HG03108 (cell line): Measurements from ENCODE around the gene CSRP2.

Experiments
- ATAC-seq: cut with Tn5 transposase; IDR thresholded peaks from one replicate; pipeline ENCODE4 v1.9.1; 2021; ENCODE audit warnings: moderate library complexity; ENCODE audit not compliant: unreplicated experiment

CSRP2 gene

DNA sequence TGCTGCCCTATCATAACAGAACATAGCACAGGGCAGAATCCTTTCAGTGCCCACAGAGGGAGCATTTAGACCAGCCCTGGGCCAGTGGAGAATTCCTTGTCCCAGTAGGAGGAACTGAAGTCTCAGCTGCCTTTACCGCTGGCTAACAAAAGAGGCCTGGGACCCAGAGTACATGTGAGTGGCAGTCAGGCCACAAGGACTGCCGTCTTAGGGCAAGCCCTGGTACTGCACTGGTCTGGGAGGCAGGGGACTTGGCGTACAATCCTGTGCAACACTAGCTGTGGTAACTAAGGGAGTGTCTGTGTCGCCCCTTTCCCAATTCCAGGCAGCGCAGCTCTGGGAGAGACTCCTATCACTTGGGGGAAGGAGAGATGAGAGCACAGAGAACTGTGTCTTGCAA lies 17.0 kb upstream of the CSRP2 start:
- ATAC-seq = no peak

DNA sequence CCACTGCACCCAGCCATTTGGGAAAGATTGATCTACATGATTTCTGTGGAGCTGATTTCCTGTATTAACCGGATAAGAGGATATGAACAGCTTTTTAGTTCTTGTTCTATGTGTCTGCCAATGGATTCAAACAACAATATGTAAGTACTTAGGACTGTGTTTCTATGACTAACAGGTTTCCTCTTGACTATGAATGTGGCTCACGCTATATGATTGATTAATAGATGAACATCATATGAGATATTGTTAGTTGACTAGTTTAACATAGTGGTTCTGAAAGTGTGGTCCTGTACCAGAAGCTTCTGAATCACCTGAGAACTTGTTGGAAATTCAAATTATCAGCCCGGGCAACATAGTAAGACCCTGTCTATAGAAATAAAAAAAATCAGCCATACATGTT lies 12.8 kb upstream of the CSRP2 start:
- no peak for ATAC-seq

- ATAC-seq = no peak
Observed at GRCh38 chr12:76890151-76891143, 11.6 kb upstream of the CSRP2 start.

DNA sequence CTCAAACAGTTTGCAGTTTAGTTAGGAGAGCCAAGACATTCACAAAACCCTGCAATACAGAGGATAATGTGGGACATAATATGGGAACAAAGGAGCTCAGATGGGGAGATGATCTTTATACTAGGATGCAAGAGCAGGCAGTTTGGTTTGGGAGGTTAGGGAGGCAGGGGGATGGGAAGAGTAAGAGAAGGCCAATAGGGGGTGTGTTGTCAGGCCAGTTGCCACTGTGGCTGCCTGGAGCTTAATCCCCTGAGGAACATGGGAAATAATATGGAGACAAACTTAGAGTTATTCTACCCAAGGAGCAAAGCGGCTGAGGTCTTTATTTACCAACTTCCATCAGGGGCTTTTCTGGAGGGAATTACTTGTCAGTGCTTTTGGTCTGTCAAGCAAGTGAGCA lies 10.0 kb upstream of the CSRP2 start:
- no peak for ATAC-seq

DNA sequence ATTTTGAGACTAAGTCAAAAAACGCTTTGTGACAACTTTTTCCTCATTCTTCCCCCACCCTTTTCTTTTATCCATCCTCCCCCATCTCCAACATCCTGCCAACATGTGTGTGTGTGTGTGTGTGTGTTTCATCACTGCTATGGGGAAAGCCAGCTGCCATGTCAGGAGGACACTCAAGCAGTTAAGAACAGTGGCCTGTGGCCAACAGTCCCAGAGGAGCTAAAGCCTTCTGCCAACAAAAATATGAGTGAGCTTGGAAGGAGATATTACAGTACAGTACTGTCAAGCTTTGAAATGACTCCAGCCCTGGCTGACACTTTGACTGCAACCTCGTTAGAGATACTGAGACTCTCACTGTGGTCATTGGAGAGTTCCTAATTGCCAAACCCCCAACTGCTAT lies 5.0 kb upstream of the CSRP2 start:
- ATAC-seq = no peak

DNA sequence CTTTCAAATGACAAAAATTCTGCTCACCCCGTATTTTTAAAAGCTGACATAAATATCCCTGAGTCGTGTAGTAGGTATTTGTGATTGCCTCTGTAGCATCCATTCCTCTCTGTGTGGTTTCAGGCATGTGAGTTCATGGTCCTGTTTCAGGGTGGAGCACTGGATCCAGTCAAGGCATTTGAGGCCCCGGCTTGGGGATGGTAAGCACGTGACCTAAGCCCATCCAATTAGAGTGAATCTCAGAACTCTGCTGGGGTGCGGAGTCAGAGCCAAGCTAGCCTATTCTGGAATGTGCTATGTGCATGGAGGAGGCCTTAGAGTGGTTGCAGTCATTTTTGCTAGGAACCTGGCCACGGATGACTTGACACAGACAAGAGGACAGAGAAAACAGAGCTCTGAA lies 4.3 kb upstream of the CSRP2 start:
- ATAC-seq = no peak

DNA sequence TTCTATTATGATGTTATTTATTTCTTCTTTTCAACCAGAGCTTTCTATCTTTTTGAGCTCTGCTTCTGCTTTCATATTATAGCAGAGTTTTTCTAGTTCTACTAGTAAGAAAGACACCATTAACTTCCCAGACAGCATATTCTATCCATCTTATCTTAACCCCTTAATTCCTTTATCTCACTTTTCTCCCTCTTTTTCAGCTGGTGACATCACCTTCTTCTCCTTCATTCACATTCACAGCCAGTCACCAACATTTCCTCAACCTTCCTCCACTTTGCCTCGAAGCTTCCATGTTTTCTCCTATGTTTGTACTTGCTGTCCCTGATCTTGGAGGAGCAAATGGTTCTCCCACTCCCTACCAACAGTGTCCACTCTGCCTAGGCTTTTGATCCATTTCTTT lies 3.5 kb upstream of the CSRP2 start:
- no peak for ATAC-seq

DNA sequence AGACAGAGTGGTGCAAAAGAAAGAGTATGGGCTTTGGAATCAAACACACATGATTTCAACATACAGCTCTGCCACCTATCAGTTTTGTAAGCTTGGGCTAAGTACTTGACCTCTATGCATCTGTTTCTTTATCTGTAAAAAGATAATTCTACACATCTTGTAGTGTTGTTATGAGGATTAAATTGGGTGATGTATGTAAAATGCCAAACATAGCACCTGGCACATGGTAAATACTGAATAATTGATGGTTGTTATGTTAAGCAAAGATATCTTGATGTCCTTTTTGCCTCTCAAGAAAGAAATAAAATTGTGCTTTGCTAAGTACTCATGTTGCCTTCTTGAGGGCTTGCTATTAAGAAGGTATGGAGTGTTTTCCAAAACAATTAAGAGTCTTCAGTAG lies 2.3 kb upstream of the CSRP2 start:
- ATAC-seq = no peak

DNA sequence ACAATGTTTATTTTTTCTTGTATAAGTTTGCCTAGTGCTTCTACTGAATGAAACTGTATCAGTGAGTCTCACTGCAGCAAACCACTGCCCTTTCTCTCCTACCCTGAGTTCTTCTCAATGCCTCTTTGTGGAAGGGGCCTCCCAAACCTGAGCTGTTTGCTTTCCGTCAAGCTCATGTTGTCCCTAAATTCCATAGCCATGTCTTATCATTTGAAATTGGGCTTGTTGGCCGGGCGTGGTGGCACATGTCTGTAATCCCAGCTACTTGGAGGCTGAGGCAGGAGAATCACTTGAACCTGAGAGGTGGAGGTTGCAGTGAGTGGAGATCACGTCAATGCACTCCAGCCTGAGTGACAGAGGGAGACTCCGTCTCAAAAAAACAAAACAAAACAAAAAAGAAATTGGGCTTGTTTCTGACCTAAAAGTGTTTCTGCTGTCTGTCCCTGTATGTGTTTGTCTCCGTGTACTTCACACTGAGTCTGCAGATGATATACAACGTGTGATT lies 1.8 kb upstream of the CSRP2 start:
- ATAC-seq = no peak

DNA sequence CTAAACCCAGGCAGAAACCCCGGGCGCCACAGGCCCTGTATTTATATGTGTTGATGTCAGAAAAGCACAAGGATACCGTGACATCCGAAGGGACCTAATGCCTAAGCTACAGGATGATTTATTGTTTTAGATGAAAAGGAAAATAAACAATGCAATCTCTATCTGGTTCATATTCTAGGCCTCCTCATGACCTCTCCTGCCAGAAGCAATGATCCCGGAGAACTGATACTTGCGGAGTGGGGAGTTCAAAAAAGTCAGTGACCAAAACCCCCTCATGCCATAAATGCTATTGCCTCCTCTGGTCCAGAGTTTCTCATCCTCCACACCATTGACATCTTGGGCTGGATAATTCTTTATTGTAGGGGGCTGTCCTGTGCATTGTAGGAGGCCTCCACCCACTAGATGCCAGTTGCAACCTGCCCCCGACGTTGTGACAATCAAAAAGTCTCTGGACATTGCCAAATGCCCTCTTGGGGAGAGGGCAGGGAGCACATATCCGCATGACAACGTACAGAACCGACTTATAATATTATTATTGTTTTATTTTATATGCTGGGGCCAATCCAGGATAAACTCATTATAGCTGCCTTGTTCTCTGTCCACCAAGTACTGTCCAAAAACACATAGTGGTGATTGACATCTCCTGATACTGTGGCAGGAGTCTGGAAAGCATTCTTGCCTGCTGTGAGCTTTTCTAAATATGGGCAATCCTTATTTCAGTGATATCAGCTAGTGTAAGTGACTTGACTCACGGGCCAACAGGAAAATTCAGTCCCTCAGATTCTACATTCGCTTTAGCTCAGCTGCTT lies 1.1 kb upstream of the CSRP2 start:
- ATAC-seq = no peak

DNA sequence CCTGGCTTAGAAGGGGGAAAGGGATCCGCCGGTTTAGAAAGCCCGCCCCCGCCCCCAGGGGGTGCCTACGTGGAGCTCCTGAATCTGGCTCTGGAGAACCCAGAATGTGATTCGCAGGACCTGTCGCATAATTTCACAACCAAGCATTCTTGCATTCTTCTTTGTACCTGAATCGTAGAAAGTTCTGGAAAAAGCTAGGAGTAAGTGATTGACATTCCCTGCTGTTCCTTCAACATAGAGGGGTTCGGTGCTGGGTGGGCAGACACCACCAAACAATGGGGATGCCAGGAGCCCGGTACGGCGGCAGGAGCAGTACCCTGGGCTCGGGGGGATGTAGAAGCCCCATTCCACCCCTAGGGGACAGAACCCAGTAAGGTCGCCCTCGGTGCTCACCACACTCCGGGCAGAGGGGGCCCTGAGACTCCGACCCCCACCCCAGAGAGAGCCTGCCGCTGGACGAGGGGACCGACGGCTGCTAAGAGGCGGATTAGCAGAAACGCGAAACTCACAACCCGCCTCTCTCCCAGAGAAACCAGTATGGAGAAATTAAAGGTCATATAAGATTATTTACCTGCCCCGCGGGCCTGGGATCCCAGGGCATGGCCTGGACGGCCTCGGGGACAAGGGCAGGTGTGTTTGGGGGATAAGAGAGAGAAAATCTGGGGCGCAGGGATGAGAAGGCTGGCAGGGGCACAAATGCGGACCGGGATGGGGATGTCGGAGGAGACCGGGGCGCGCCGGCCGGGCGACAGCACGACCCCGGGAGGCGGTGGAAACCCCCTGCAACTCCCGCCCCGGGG lies 520 bp downstream of the CSRP2 start:
- peak; percentile 22 for ATAC-seq

GRCh38 chr12:76876696-76877229 lies 2.1 kb downstream of the CSRP2 start:
- ATAC-seq = no peak

- ATAC-seq = no peak
Observed at GRCh38 chr12:76874491-76875190, 4.2 kb downstream of the CSRP2 start.

- no peak for ATAC-seq
Observed at GRCh38 chr12:76874027-76874426, 4.8 kb downstream of the CSRP2 start.

DNA sequence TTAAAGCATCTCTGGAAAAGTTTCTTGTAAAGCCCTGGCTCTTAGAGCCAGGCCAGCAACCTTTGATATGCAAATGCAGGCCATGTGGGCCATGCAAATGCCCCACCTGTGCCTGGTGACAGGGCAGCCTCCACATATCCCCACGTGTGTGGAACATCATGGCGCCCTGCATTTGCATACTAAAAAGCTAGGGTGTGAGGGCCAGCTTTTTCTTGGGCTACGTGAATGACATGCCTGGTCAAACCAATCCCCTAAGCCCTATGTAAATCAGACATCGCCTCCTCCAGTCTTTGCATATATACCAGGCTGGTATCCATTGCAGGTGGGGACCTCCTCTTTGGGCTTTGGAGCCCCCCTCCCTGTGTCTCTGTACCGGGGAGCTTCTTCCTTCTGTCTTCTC lies 6.4 kb downstream of the CSRP2 start:
- ATAC-seq = no peak

GRCh38 chr12:76871742-76872141 lies 7.1 kb downstream of the CSRP2 start:
- no peak for ATAC-seq

- no peak for ATAC-seq
Observed at GRCh38 chr12:76871082-76871481, 7.7 kb downstream of the CSRP2 start.

GRCh38 chr12:76866726-76867125 lies 12.1 kb downstream of the CSRP2 start:
- no peak for ATAC-seq

DNA sequence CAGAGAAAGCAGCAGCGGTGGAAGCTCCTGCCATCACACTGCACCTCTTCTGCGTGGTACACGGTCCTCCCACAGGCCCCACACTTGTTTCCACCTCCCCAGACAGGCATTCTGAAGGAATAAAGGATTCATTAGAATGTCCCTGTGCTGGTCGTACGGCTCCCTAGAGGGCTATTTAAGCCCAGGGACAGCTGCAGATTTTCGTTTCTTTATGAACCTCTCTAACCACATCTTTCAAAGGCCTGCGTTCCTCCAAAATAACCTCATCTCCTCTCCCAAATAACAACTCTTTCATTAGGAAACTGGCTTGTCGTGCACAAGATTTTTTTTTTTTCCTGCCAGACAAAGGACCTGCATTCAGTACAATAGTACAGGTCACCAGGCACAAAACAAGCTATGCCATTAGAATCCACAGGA lies 12.7 kb downstream of the CSRP2 start:
- ATAC-seq = no peak

DNA sequence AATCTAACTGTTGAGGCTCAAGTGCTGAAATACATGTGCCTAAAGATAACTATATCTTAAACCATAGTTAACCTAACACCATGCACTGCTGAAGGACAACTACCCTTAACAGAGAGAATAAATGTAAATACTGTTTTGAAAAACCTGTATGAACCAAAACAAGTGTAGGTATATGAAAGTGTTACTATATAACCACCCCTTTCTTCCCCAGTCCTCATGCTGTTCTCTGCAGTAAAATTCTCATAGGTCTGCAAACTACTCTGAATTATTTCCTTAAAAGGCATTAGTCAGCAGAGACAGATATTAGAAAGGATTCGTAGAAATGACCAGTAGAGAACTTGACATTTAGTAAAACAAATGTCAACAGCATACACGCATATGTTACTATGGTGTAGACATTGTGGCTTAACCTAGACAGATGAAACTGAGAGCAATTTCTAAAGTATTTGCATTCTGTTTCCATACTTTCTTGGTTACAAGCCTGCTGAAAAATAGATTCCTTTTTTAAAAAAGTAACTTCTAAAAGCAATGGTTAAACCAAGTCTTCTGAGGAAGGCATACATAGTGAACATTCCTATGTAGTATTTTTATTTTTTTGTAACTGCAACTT lies 13.9 kb downstream of the CSRP2 start:
- peak; percentile 67 for ATAC-seq
